Measurements from ENCODE around the gene TENM4. TPM values are rescaled to one million over a fixed set of nuclear protein-coding genes. Genes with fewer than 3 reads are reported as not detected.

The TENM4 gene
- total RNA-seq, 1 donor from 2014 or later, result 117 TPM

- peak; percentile 52 for TF ChIP-seq CTCF (IDR thresholded peaks at IDR 0.05; ENCODE audit: unreplicated experiment)
- peaks cover 27% of the 10 kb centered on the region for H3K4me1 Mint-ChIP-seq (ENCODE audit: low read depth)
- no peak overlapping the region for H3K27ac Mint-ChIP-seq
Observed at GRCh38 chr11:78961247-78961646, 479.6 kb downstream of the TENM4 start.

GRCh38 chr11:78958444-78958843 lies 482.4 kb downstream of the TENM4 start:
- H3K9me3 Mint-ChIP-seq (ENCODE audit: low read depth), result no peaks in the 10 kb centered on the region
- no peak for DNase-seq (ENCODE audit: low spot score, unreplicated experiment)
- H3K4me3 Mint-ChIP-seq (ENCODE audit: low read depth), result no peak overlapping the region
- H3K27ac Mint-ChIP-seq, result no peak overlapping the region
- peaks cover 43% of the 10 kb centered on the region for H3K4me1 Mint-ChIP-seq (ENCODE audit: low read depth)
- no peaks in the 10 kb centered on the region for H3K36me3 Mint-ChIP-seq (ENCODE audit: insufficient read depth)
- TF ChIP-seq CTCF (IDR thresholded peaks at IDR 0.05; ENCODE audit: unreplicated experiment), result no peak
- no peaks in the 10 kb centered on the region for H3K27me3 Mint-ChIP-seq

More at GRCh38 chr11:78961247-78961646, 479.6 kb downstream of the TENM4 start:
- Mint-ChIP-seq H3K9me3 (ENCODE audit: low read depth) (no peaks in the 10 kb centered on the region), H3K27me3 (no peaks in the 10 kb centered on the region), H3K4me3 (ENCODE audit: low read depth) (peak overlapping the region; percentile 75), H3K36me3 (ENCODE audit: insufficient read depth) (no peaks in the 10 kb centered on the region)
- DNase-seq (ENCODE audit: low spot score, unreplicated experiment), result no peak

- DNase-seq (ENCODE audit: low spot score, unreplicated experiment), result no peak
- no peaks in the 10 kb centered on the region for H3K27me3 Mint-ChIP-seq
- peaks cover 42% of the 10 kb centered on the region for H3K4me1 Mint-ChIP-seq (ENCODE audit: low read depth)
- peak overlapping the region; percentile 76 for H3K27ac Mint-ChIP-seq
- H3K4me3 Mint-ChIP-seq (ENCODE audit: low read depth), result no peak overlapping the region
- no peak for TF ChIP-seq CTCF (IDR thresholded peaks at IDR 0.05; ENCODE audit: unreplicated experiment)
- no peaks in the 10 kb centered on the region for H3K9me3 Mint-ChIP-seq (ENCODE audit: low read depth)
- H3K36me3 Mint-ChIP-seq (ENCODE audit: insufficient read depth), result no peaks in the 10 kb centered on the region
Observed at GRCh38 chr11:78957476-78958245, 483.2 kb downstream of the TENM4 start.

GRCh38 chr11:78954696-78955095 lies 486.1 kb downstream of the TENM4 start:
- no peaks in the 10 kb centered on the region for H3K9me3 Mint-ChIP-seq (ENCODE audit: low read depth)
- DNase-seq (ENCODE audit: low spot score, unreplicated experiment), result no peak
- no peak overlapping the region for H3K4me3 Mint-ChIP-seq (ENCODE audit: low read depth)
- TF ChIP-seq CTCF (IDR thresholded peaks at IDR 0.05; ENCODE audit: unreplicated experiment), result no peak
- peaks cover 1% of the 10 kb centered on the region for H3K36me3 Mint-ChIP-seq (ENCODE audit: insufficient read depth)
- peaks cover 43% of the 10 kb centered on the region for H3K4me1 Mint-ChIP-seq (ENCODE audit: low read depth)
- H3K27ac Mint-ChIP-seq, result no peak overlapping the region
- no peaks in the 10 kb centered on the region for H3K27me3 Mint-ChIP-seq

- H3K4me1 Mint-ChIP-seq (ENCODE audit: low read depth), result peaks cover 46% of the 10 kb centered on the region
- H3K27ac Mint-ChIP-seq, result no peak overlapping the region
- no peaks in the 10 kb centered on the region for H3K27me3 Mint-ChIP-seq
- no peaks in the 10 kb centered on the region for H3K9me3 Mint-ChIP-seq (ENCODE audit: low read depth)
- TF ChIP-seq CTCF (IDR thresholded peaks at IDR 0.05; ENCODE audit: unreplicated experiment), result no peak
- peaks cover 1% of the 10 kb centered on the region for H3K36me3 Mint-ChIP-seq (ENCODE audit: insufficient read depth)
- no peak for DNase-seq (ENCODE audit: low spot score, unreplicated experiment)
- H3K4me3 Mint-ChIP-seq (ENCODE audit: low read depth), result no peak overlapping the region
Observed at GRCh38 chr11:78954261-78954660, 486.6 kb downstream of the TENM4 start.

All from progenitor cell of endocrine pancreas (in vitro differentiated cells).